MM.1S (cell line): Measurements from ENCODE around the gene WAS.
"Not testable (repeated sequence)": the region's sequence is repeated elsewhere in the genome, so short reads cannot be mapped to it uniquely, and the experiment has no call there.

Experiments
- DNase-seq: peaks from one replicate; pipeline ENCODE4 v3.0.0-alpha.2; 2015
- H2AFZ ChIP-seq: fragments of 300-600 bp; sonication (generic); 2 replicates; pipeline ENCODE4 v1.6.0; 2016; ENCODE audit warnings: antibody characterized with exemption, low read length
- H3F3A ChIP-seq: fragments of 300-600 bp; sonication (generic); 2 replicates; pipeline ENCODE4 v1.6.1; 2016; ENCODE audit warnings: mild to moderate bottlenecking, antibody characterized with exemption, low read length, moderate library complexity, mixed read lengths; ENCODE audit not compliant: insufficient read depth
- H3K27ac ChIP-seq: fragments of 300-600 bp; sonication (generic); 2 replicates; pipeline ENCODE4 v1.5.1; 2016; ENCODE audit warnings: mild to moderate bottlenecking, low read length
- H3K27me3 ChIP-seq: fragments of 300-600 bp; sonication (generic); replicated peaks from 2 replicates; pipeline ENCODE4 v1.6.0; 2016; ENCODE audit warnings: low read length; ENCODE audit not compliant: insufficient read depth
- H3K36me3 ChIP-seq: fragments of 300-600 bp; sonication (generic); replicated peaks from 2 replicates; pipeline ENCODE4 v1.6.1; 2016; ENCODE audit warnings: mild to moderate bottlenecking, low read length, mixed read lengths; ENCODE audit not compliant: insufficient read depth
- H3K4me1 ChIP-seq: fragments of 300-600 bp; sonication (generic); 2 replicates; pipeline ENCODE4 v1.6.1; 2016; ENCODE audit warnings: low read length, mixed read lengths
- H3K4me2 ChIP-seq: fragments of 300-600 bp; sonication (generic); 2 replicates; pipeline ENCODE4 v1.6.0; 2016; ENCODE audit warnings: low read depth, low read length
- H3K4me3 ChIP-seq: fragments of 300-600 bp; sonication (generic); 2 replicates; pipeline ENCODE4 v1.5.1; 2016; ENCODE audit warnings: low read length, mixed read lengths
- H3K79me2 ChIP-seq: fragments of 300-600 bp; sonication (generic); 2 replicates; pipeline ENCODE4 v1.6.1; 2016; ENCODE audit warnings: mixed run types, low read length, mixed read lengths
- H3K9ac ChIP-seq: fragments of 300-600 bp; sonication (generic); 2 replicates; pipeline ENCODE4 v1.6.1; 2016; ENCODE audit warnings: low read length, mixed read lengths
- H3K9me2 ChIP-seq: fragments of 300-600 bp; sonication (generic); replicated peaks from 2 replicates; pipeline ENCODE4 v1.6.1; 2016; ENCODE audit warnings: mild to moderate bottlenecking, low read length, mixed read lengths; ENCODE audit not compliant: insufficient read depth
- H3K9me3 ChIP-seq: fragments of 300-600 bp; sonication (generic); replicated peaks from 2 replicates; pipeline ENCODE4 v1.6.1; 2016; ENCODE audit warnings: mild to moderate bottlenecking, low read length, mixed read lengths; ENCODE audit not compliant: insufficient read depth
- H4K20me1 ChIP-seq: fragments of 300-600 bp; sonication (generic); 2 replicates; pipeline ENCODE4 v1.6.1; 2016; ENCODE audit warnings: mild to moderate bottlenecking, low read length, moderate library complexity, mixed read lengths; ENCODE audit not compliant: insufficient read depth
- CTCF ChIP-seq: fragments of 300-600 bp; sonication (generic); IDR thresholded peaks from 2 replicates; pipeline ENCODE4 v1.5.1; 2016; ENCODE audit warnings: antibody characterized with exemption, low read length, mixed read lengths
- EZH2 ChIP-seq: fragments of 300-600 bp; sonication (generic); optimal IDR thresholded peaks from 2 replicates; pipeline ENCODE3; 2017; ENCODE audit warnings: low read depth, mild to moderate bottlenecking, antibody characterized with exemption, low read length, mixed read lengths
- EZH2phosphoT487 ChIP-seq: fragments of 300-600 bp; sonication (generic); IDR thresholded peaks from 2 replicates; pipeline ENCODE4 v1.6.1; 2018; ENCODE audit warnings: antibody characterized with exemption, low read length

Gene WAS

GRCh38 chrX:48688531-48689150 lies 5.0 kb downstream of the WAS start:
- no peaks in the 10 kb centered on the region for H3K9me2 ChIP-seq
- H3F3A ChIP-seq = no peaks in the 10 kb centered on the region
- H3K9ac ChIP-seq = no peak overlapping the region
- H3K4me2 ChIP-seq = no peak overlapping the region
- H3K27ac ChIP-seq = no peak overlapping the region
- no peaks in the 10 kb centered on the region for H3K9me3 ChIP-seq
- no peaks in the 10 kb centered on the region for H4K20me1 ChIP-seq
- DNase-seq = no peak
- peaks cover 23% of the 10 kb centered on the region for H3K79me2 ChIP-seq
- H3K4me3 ChIP-seq = no peak overlapping the region
- H3K4me1 ChIP-seq = no peaks in the 10 kb centered on the region
- no peaks in the 10 kb centered on the region for H3K27me3 ChIP-seq
- H3K36me3 ChIP-seq = no peaks in the 10 kb centered on the region
- TF ChIP-seq CTCF (no peak), EZH2phosphoT487 (no peak), EZH2 (no peak)
- H2AFZ ChIP-seq = no peak overlapping the region

GRCh38 chrX:48689208-48689920 lies 5.8 kb downstream of the WAS start:
- no peaks in the 10 kb centered on the region for H4K20me1 ChIP-seq
- no peaks in the 10 kb centered on the region for H3K9me2 ChIP-seq
- H3F3A ChIP-seq = no peaks in the 10 kb centered on the region
- no peaks in the 10 kb centered on the region for H3K9me3 ChIP-seq
- H2AFZ ChIP-seq = no peak overlapping the region
- H3K27me3 ChIP-seq = no peaks in the 10 kb centered on the region
- no peak for DNase-seq
- peaks cover 16% of the 10 kb centered on the region for H3K79me2 ChIP-seq
- no peak overlapping the region for H3K9ac ChIP-seq
- TF ChIP-seq EZH2 (no peak), EZH2phosphoT487 (no peak), CTCF (no peak)
- H3K4me1 ChIP-seq = no peaks in the 10 kb centered on the region
- no peaks in the 10 kb centered on the region for H3K36me3 ChIP-seq
- no peak overlapping the region for H3K4me2 ChIP-seq
- no peak overlapping the region for H3K27ac ChIP-seq
- H3K4me3 ChIP-seq = no peak overlapping the region

DNA sequence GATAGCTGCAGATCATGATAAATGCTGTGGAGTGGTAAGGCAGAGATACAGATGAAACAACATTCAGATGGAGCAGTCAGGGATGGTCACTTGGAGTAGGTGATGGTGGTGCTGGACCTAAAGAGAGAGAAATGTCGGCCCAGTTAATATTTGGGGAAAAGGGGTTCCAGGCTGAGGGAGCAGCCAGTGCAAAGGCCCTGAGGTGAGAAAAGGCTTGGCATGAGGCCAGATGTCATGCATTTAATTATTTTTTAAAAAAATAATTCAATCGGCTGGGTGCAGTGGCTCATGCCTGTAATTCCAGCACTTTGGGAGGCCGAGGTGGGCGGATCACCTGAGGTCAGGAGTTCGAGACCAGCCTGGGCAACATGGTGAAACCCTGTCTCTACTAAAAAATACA lies 8.1 kb downstream of the WAS start:
- H3K9me3 ChIP-seq, H3K27me3 ChIP-seq: not testable (repeated sequence)

More for the DNA sequence above, 8.1 kb downstream of the WAS start:
- H3K4me1 ChIP-seq = peaks cover 10% of the 10 kb centered on the region
- not testable (repeated sequence) for H4K20me1 ChIP-seq, DNase-seq, H3K9me2 ChIP-seq, H3K9ac ChIP-seq, H3K4me2 ChIP-seq, H3K4me3 ChIP-seq, H3K27ac ChIP-seq, H2AFZ ChIP-seq, H3F3A ChIP-seq, H3K79me2 ChIP-seq, H3K36me3 ChIP-seq
